Tibial artery (tissue), 4 donors: Measurements from ENCODE around the gene NOL9.

ENCODE experiments used
- DNase-seq, 2 donors: peaks; one replicate each; pipeline ENCODE4 v3.0.0-alpha.2; 2019
- H3K27ac ChIP-seq, 2 donors: fragments of 200-600 bp; sonication (generic) in 1 of 2; 1 replicate in 1 of 2; 2 replicates in 1 of 2; pipeline ENCODE4 v1.5.1; 2018 to 2019; ENCODE audit warnings: mild to moderate bottlenecking in 1 of 2
- H3K27me3 ChIP-seq, 2 donors: fragments of 200-600 bp; sonication (generic) in 1 of 2; one replicate each; pipeline versions ENCODE4 v1.5.1 to v1.6.0; 2016 to 2019
- H3K36me3 ChIP-seq, 3 donors: fragments of 200-600 bp; sonication (generic) in 2 of 3; one replicate each; pipeline ENCODE4 v1.5.1; 2016 to 2019; ENCODE audit warnings: mild to moderate bottlenecking in 2 of 3
- H3K4me1 ChIP-seq, 4 donors: fragments of 200-600 bp; sonication (generic) in 2 of 4; 1 replicate in 3 of 4; 2 replicates in 1 of 4; pipeline ENCODE4 v1.5.1; 2016 to 2019
- H3K4me3 ChIP-seq, 2 donors: fragments of 200-600 bp; sonication (generic) in 1 of 2; 1 replicate in 1 of 2; 2 replicates in 1 of 2; pipeline ENCODE4 v1.5.1; 2018 to 2019; ENCODE audit warnings: mild to moderate bottlenecking in 2 of 2
- H3K9me3 ChIP-seq, 3 donors: fragments of 200-600 bp; sonication (generic) in 1 of 3; one replicate each; pipeline ENCODE4 v1.5.1; 2016 to 2019
- CTCF ChIP-seq, 2 experiments: fragments of 200-600 bp in 1 of 2; fragments of 450-650 bp in 1 of 2; IDR thresholded peaks; one replicate each; pipeline ENCODE4 v1.5.1; 2017 to 2019; ENCODE audit warnings: antibody characterized with exemption in 2 of 2, mild to moderate bottlenecking in 1 of 2, moderate library complexity in 1 of 2
- intact Hi-C: fragments of 100-400 bp; cut with DNase I; formaldehyde crosslinking; loops from one replicate; pipeline ENCODE4 v1.15.0; 2023; ENCODE audit warnings: low total_unique reads

NOL9 gene

DNA sequence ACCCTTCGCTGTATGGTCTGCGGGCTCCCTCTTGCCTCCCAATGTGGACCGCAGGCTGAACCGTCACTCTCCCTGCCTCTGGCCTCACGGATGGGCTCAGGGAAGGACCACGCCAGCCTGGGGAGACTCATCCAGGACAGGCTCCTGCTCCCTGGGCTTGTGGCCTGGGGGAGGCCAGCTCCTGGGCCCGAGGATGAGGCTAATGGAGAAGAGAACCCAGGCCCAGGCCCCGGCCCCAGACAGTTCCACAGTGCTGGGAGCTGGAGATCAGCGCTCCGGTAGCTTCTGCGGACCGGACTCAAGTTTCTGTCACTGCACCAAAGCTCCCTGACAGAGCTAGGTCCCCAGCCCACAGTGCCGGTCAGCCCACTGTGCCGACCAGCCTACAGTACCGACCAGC is 49.4 kb downstream of the NOL9 start:
- no peaks in the 10 kb centered on the region for H3K36me3 ChIP-seq
- no peaks in the 10 kb centered on the region for H3K9me3 ChIP-seq
- intact Hi-C loops = no loop called here
- H3K4me1 ChIP-seq = peaks cover 5 to 45% (median 36%) of the 10 kb centered on the region in 4 donors
- DNase-seq = no peak
- H3K27ac ChIP-seq = no peak overlapping the region
- peaks cover 0 to 17% of the 10 kb centered on the region in 2 donors for H3K27me3 ChIP-seq
- no peak for TF ChIP-seq CTCF (IDR thresholded peaks at IDR 0.05)
- no peak overlapping the region for H3K4me3 ChIP-seq

GRCh38 chr1:6503884-6504602 is 50.3 kb downstream of the NOL9 start:
- Histone ChIP-seq H3K4me3 (no peak overlapping the region), H3K27ac (no peak overlapping the region), H3K4me1 (peaks cover 5 to 52% (median 38%) of the 10 kb centered on the region in 4 donors), H3K36me3 (no peaks in the 10 kb centered on the region), H3K9me3 (no peaks in the 10 kb centered on the region), H3K27me3 (peaks cover 0 to 15% of the 10 kb centered on the region in 2 donors)
- no peak for DNase-seq
- no peak for TF ChIP-seq CTCF (IDR thresholded peaks at IDR 0.05)
- intact Hi-C loops = no loop called here

- intact Hi-C loops = no loop called here
- peak overlapping the region; percentile 50 to 75 for H3K27ac ChIP-seq
- peak; percentile 78 to 94 for DNase-seq
Observed at GRCh38 chr1:6502000-6502891, 52.1 kb downstream of the NOL9 start.

DNA sequence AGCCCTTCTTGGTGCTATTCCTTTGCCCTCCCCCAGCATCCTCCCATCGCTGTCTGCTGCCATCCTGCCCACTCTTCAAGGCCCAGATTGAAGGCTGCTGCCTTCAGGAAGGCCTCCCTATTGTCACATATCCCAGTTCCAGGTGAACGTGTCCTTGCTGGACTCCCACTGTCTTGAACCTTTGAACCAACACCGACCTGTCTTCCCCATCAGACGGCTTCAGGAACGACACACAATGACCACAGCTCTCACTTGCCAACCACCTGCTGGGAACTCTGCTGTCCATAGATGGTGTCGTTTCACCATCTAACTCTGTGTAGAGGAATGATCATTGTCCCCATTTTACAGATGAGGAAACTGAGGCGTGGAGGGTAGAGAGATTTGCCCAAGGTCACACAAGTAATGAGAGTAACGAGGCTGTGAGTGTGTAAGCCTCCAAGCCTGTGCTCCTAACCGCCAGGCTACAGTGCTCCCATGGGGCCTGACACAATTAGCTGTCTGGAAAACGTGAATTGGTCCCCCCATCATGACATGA is 53.0 kb downstream of the NOL9 start:
- no peak for DNase-seq
- Histone ChIP-seq H3K4me3 (peak overlapping the region in 1 of 2 donors; percentile 1), H3K9me3 (no peaks in the 10 kb centered on the region), H3K36me3 (no peaks in the 10 kb centered on the region), H3K4me1 (peaks cover 5 to 68% (median 51%) of the 10 kb centered on the region in 4 donors), H3K27ac (peak overlapping the region; percentile 50 to 75), H3K27me3 (no peaks in the 10 kb centered on the region)
- no peak for TF ChIP-seq CTCF (IDR thresholded peaks at IDR 0.05)
- intact Hi-C loops = no loop called here

More at GRCh38 chr1:6502000-6502891, 52.1 kb downstream of the NOL9 start:
- Histone ChIP-seq H3K4me1 (peaks cover 5 to 63% (median 47%) of the 10 kb centered on the region in 4 donors), H3K27me3 (peaks cover 0 to under 1% of the 10 kb centered on the region in 2 donors), H3K4me3 (no peak overlapping the region), H3K9me3 (no peaks in the 10 kb centered on the region), H3K36me3 (no peaks in the 10 kb centered on the region)
- no peak for TF ChIP-seq CTCF (IDR thresholded peaks at IDR 0.05)

GRCh38 chr1:6500544-6501278 is 53.6 kb downstream of the NOL9 start:
- TF ChIP-seq CTCF (IDR thresholded peaks at IDR 0.05) = no peak
- Histone ChIP-seq H3K9me3 (no peaks in the 10 kb centered on the region), H3K4me1 (peaks cover 5 to 71% (median 53%) of the 10 kb centered on the region in 4 donors), H3K36me3 (no peaks in the 10 kb centered on the region), H3K27me3 (no peaks in the 10 kb centered on the region), H3K4me3 (peak overlapping the region in 1 of 2 donors; percentile 1), H3K27ac (peak overlapping the region; percentile 50 to 75)
- peak in 1 of 2 donors; percentile 80 for DNase-seq
- intact Hi-C loops = no loop called here
